ENCODE measurements around the gene TLR8. TPM values are rescaled to one million over a fixed set of nuclear protein-coding genes. Genes with fewer than 3 reads are reported as not detected.
A peak's percentile ranks its signal among the peaks of the same experiment; 100 is the strongest.

Gene TLR8
- total RNA-seq, 1 donor from 2014 or later: not detected

DNA sequence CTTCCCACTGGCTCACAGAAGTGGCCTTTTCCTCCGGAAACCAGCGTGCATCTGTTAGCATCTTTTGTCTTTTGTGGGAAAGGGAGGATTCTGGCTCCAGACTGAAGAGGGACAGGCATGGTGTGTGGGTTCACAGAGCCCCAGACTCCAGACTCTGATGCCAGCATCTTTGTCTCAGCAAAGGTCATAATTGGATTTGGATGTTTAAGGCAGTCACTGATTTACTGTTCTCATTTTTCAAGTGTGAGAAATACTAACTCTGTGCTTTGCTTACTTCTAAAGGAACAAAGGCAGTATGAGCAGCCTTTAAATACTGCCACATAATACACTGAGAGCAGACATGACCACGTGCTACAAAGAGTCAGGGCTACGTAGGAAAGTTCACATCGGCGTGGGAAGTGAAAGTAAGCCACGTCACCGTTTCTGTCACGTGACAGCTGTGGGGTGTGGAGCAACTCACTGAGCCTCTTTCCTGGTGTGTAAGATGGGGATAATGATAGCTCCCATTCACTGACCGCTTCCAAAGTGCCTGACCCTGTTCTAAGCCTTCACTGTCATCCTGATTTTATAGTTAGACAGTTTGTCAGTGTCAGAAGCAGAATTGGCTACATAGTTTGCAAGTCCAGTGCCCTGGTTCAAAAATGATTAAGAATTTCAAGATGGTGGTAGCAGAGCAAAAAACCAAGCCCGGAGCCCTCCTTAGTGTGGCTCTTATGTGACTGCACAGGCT is 43.7 kb downstream of the TLR8 start:
- no peak for TF ChIP-seq CTCF (IDR thresholded peaks at IDR 0.05; ENCODE audit: unreplicated experiment)
- H3K4me1 Mint-ChIP-seq (ENCODE audit: unreplicated experiment): peaks cover 51% of the 10 kb centered on the region
- no peaks in the 10 kb centered on the region for H3K9me3 Mint-ChIP-seq (ENCODE audit: unreplicated experiment)
- H3K36me3 Mint-ChIP-seq (ENCODE audit: low read depth, unreplicated experiment): no peaks in the 10 kb centered on the region
- no peak for DNase-seq (ENCODE audit: low spot score)
- H3K4me3 Mint-ChIP-seq (ENCODE audit: unreplicated experiment): no peak overlapping the region
- H3K27ac Mint-ChIP-seq (ENCODE audit: unreplicated experiment): peak overlapping the region; percentile 93
- H3K27me3 Mint-ChIP-seq (ENCODE audit: unreplicated experiment): peaks cover 5% of the 10 kb centered on the region

DNA sequence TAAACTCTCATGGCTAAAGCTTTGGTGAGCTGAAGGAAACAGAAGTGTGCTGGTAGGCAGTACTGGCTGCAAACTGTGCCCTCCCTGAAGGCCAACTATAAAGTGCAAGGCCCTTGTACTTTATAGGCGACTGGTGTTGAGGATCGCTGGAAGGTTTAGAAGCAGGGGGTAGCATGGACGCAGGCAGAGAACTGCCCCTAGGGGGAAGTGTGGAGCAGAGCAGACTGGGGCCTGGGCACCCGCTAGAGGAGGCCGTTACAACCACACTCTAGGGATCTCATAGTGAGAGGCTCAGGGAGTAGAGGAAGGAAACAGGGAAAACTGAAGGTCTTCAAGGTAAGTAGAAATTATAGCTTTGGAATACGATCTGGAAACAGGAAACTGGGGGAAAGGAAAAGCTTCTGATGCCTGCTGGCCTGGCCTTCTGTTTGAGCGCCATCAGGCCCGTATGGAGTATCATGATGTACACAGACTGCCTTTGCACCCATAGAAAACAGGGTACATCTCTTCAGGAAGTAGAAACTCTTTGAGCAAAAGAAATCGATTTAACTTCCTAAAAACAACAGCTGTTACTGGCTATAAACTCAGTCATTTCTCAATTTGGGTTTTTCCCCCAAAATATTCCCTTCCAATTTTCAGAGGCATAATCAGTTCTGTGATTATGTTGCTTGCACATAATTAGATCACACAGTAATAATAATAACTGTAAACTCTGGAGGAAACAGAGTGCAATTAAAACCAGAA is 44.6 kb downstream of the TLR8 start:
- TF ChIP-seq CTCF (IDR thresholded peaks at IDR 0.05; ENCODE audit: unreplicated experiment): peak; percentile 28
- H3K27me3 Mint-ChIP-seq (ENCODE audit: unreplicated experiment): peaks cover 5% of the 10 kb centered on the region
- H3K27ac Mint-ChIP-seq (ENCODE audit: unreplicated experiment): peak overlapping the region; percentile 93
- no peaks in the 10 kb centered on the region for H3K36me3 Mint-ChIP-seq (ENCODE audit: low read depth, unreplicated experiment)
- H3K4me3 Mint-ChIP-seq (ENCODE audit: unreplicated experiment): peak overlapping the region; percentile 33
- DNase-seq (ENCODE audit: low spot score): peak; percentile 63
- H3K9me3 Mint-ChIP-seq (ENCODE audit: unreplicated experiment): no peaks in the 10 kb centered on the region
- H3K4me1 Mint-ChIP-seq (ENCODE audit: unreplicated experiment): peaks cover 54% of the 10 kb centered on the region

- TF ChIP-seq CTCF (IDR thresholded peaks at IDR 0.05; ENCODE audit: unreplicated experiment): no peak
- no peaks in the 10 kb centered on the region for H3K9me3 Mint-ChIP-seq (ENCODE audit: unreplicated experiment)
- H3K4me3 Mint-ChIP-seq (ENCODE audit: unreplicated experiment): no peak overlapping the region
- no peak for DNase-seq (ENCODE audit: low spot score)
- H3K27ac Mint-ChIP-seq (ENCODE audit: unreplicated experiment): no peak overlapping the region
- peaks cover 4% of the 10 kb centered on the region for H3K27me3 Mint-ChIP-seq (ENCODE audit: unreplicated experiment)
- H3K36me3 Mint-ChIP-seq (ENCODE audit: low read depth, unreplicated experiment): no peaks in the 10 kb centered on the region
- peaks cover 52% of the 10 kb centered on the region for H3K4me1 Mint-ChIP-seq (ENCODE audit: unreplicated experiment)
These were observed 45.2 kb downstream of the TLR8 start for GRCh38 chrX:12951595-12951975.

- Mint-ChIP-seq H3K4me1 (ENCODE audit: unreplicated experiment) (peaks cover 48% of the 10 kb centered on the region), H3K27ac (ENCODE audit: unreplicated experiment) (no peak overlapping the region), H3K27me3 (ENCODE audit: unreplicated experiment) (peaks cover 4% of the 10 kb centered on the region), H3K9me3 (ENCODE audit: unreplicated experiment) (no peaks in the 10 kb centered on the region), H3K36me3 (ENCODE audit: low read depth, unreplicated experiment) (no peaks in the 10 kb centered on the region), H3K4me3 (ENCODE audit: unreplicated experiment) (no peak overlapping the region)
- TF ChIP-seq CTCF (IDR thresholded peaks at IDR 0.05; ENCODE audit: unreplicated experiment): no peak
- no peak for DNase-seq (ENCODE audit: low spot score)
These were observed 47.0 kb downstream of the TLR8 start for GRCh38 chrX:12953420-12953819.

DNA sequence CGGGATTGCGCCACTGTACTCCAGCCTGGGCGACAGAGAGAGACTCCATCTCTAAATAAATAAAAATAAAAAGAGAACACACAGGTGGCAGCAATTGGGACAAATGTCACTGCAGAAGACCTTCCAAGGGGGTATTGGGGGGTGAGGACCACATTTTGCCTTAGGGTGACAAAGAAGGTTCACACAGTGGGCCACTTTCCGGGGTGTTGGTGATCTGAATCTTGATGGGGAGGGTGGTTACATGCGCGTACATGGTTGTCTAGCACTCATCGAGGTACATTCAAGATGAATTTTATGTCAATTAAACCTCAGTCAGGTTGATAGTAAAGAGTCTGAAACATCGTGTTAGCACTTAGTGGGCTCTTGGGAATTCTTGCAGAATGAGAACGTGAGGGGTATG is 48.0 kb downstream of the TLR8 start:
- H3K27ac Mint-ChIP-seq (ENCODE audit: unreplicated experiment): no peak overlapping the region
- H3K4me3 Mint-ChIP-seq (ENCODE audit: unreplicated experiment): no peak overlapping the region
- DNase-seq (ENCODE audit: low spot score): no peak
- H3K4me1 Mint-ChIP-seq (ENCODE audit: unreplicated experiment): peaks cover 38% of the 10 kb centered on the region
- H3K9me3 Mint-ChIP-seq (ENCODE audit: unreplicated experiment): no peaks in the 10 kb centered on the region
- no peaks in the 10 kb centered on the region for H3K36me3 Mint-ChIP-seq (ENCODE audit: low read depth, unreplicated experiment)
- TF ChIP-seq CTCF (IDR thresholded peaks at IDR 0.05; ENCODE audit: unreplicated experiment): no peak
- peaks cover 4% of the 10 kb centered on the region for H3K27me3 Mint-ChIP-seq (ENCODE audit: unreplicated experiment)
